Upper lobe of left lung (tissue), 6 donors: ENCODE data around the gene PELI2. TPM values are rescaled to one million over a fixed set of nuclear protein-coding genes. Genes with fewer than 3 reads are reported as not detected.

Source experiments
- ATAC-seq, 2 donors: fragments of 200-7000 bp; cut with Tn5 transposase; one replicate each; pipeline ENCODE4 v1.9.1; 2022; ENCODE audit warnings: mild to moderate bottlenecking in 2 of 2, moderate library complexity in 2 of 2; ENCODE audit not compliant: low FRiP score in 2 of 2
- DNase-seq, 2 donors: peaks; one replicate each; pipeline ENCODE4 v3.0.0-alpha.2; 2019 to 2020
- H3K27ac ChIP-seq, 4 donors: fragments of 200-600 bp; sonication (generic); one replicate each; pipeline ENCODE4 v1.5.1; 2016 to 2019
- H3K27me3 ChIP-seq, 4 donors: fragments of 200-600 bp; sonication (generic); one replicate each; pipeline ENCODE4 v1.5.1; 2017 to 2019
- H3K36me3 ChIP-seq, 4 donors: fragments of 200-600 bp; sonication (generic); one replicate each; pipeline ENCODE4 v1.5.1; 2016 to 2019
- H3K4me1 ChIP-seq, 4 donors: fragments of 200-600 bp; sonication (generic); one replicate each; pipeline ENCODE4 v1.5.1; 2018 to 2019
- H3K4me3 ChIP-seq, 4 donors: fragments of 200-600 bp; sonication (generic); one replicate each; pipeline ENCODE4 v1.5.1; 2017 to 2019; ENCODE audit warnings: mild to moderate bottlenecking in 2 of 4, moderate library complexity in 1 of 4
- H3K9me3 ChIP-seq, 4 donors: fragments of 200-600 bp; sonication (generic); one replicate each; pipeline ENCODE4 v1.5.1; 2018 to 2019
- CTCF ChIP-seq, 6 experiments: fragments of 450-650 bp in 4 of 6; fragments of 200-600 bp in 2 of 6; sonication (generic) in 2 of 6; IDR thresholded peaks; one replicate each; pipeline ENCODE4 v1.5.1; 2016 to 2019; ENCODE audit warnings: antibody characterized with exemption in 6 of 6
- EP300 ChIP-seq, 4 donors: sonication (generic); formaldehyde crosslinking; IDR thresholded peaks; one replicate each; pipeline ENCODE4 v1.5.1; 2017; ENCODE audit warnings: antibody characterized with exemption in 4 of 4, control low read depth in 2 of 4
- POLR2A ChIP-seq, 4 donors: fragments of 450-650 bp; IDR thresholded peaks; one replicate each; pipeline ENCODE4 v1.5.1; 2016 to 2017; ENCODE audit warnings: antibody characterized with exemption in 4 of 4, mild to moderate bottlenecking in 2 of 4
- POLR2AphosphoS5 ChIP-seq, 2 donors: sonication (generic); formaldehyde crosslinking; IDR thresholded peaks; one replicate each; pipeline ENCODE4 v1.5.1; 2017; ENCODE audit warnings: antibody characterized with exemption in 2 of 2
- WGBS, 2 donors: methylation state at CpG; one replicate each; pipeline ENCODE4 v1.1.5; 2017 to 2018; 5-methylcytosine and 5-hydroxymethylcytosine counted together
- total RNA-seq, 6 donors: library from RNA; depleted of rRNA in 4 of 6; stranded (reverse); fragments of >200 nt in 4 of 6; gene quantifications; one replicate each; pipeline versions ENCODE4 v1.1.0 to v1.2.1, GENCODE V29; 2016 to 2021
- donor health status: DM: no; HTN: no; CAD: no; lungs with moderate emphysema.
- donor health status: DM: no; HTN: yes; CAD: no; lungs with severe emphysema.

PELI2 gene
- total RNA-seq, 6 donors from 2014 or later: 9.0 to 21.6 (median 17.9) TPM

- no peak for TF ChIP-seq POLR2A (IDR thresholded peaks at IDR 0.05)
- TF ChIP-seq EP300 (IDR thresholded peaks at IDR 0.05): no peak
- TF ChIP-seq CTCF (IDR thresholded peaks at IDR 0.05): no peak
- TF ChIP-seq POLR2AphosphoS5 (IDR thresholded peaks at IDR 0.05): peak; percentile 11 to 18
- peak overlapping the region in 3 of 4 donors; percentile 24 to 66 (median 53) for H3K27ac ChIP-seq
- H3K9me3 ChIP-seq: no peaks in the 10 kb centered on the region
- ATAC-seq: peak; percentile 71 to 93
- H3K4me1 ChIP-seq: peaks cover 10 to 21% (median 15%) of the 10 kb centered on the region in 4 donors
- WGBS, 2 donors: 62% methylated on average over 6 of the region's 6 CpGs
- peak in 1 of 2 donors; percentile 51 for DNase-seq
- no peaks in the 10 kb centered on the region for H3K27me3 ChIP-seq
- H3K4me3 ChIP-seq: no peak overlapping the region
- no peaks in the 10 kb centered on the region for H3K36me3 ChIP-seq
Measured at GRCh38 chr14:56199095-56199981, 81.1 kb downstream of the PELI2 start.

GRCh38 chr14:56199982-56200577, 81.9 kb downstream of the PELI2 start:
- H3K27me3 ChIP-seq: no peaks in the 10 kb centered on the region
- H3K27ac ChIP-seq: peak overlapping the region in 3 of 4 donors; percentile 24 to 66 (median 53)

GRCh38 chr14:56202256-56202655, 84.0 kb downstream of the PELI2 start:
- H3K36me3 ChIP-seq: no peaks in the 10 kb centered on the region
- TF ChIP-seq POLR2A (IDR thresholded peaks at IDR 0.05) (no peak), EP300 (IDR thresholded peaks at IDR 0.05) (no peak), CTCF (IDR thresholded peaks at IDR 0.05) (no peak), POLR2AphosphoS5 (IDR thresholded peaks at IDR 0.05) (no peak)
- no peak for ATAC-seq
- no peak overlapping the region for H3K27ac ChIP-seq
- no peaks in the 10 kb centered on the region for H3K9me3 ChIP-seq
- H3K4me3 ChIP-seq: no peak overlapping the region
- 64 to 69% methylated on average over 2 of the region's 2 CpGs for WGBS, 2 donors
- peaks cover 10 to 23% (median 17%) of the 10 kb centered on the region in 4 donors for H3K4me1 ChIP-seq
- no peak for DNase-seq
- H3K27me3 ChIP-seq: no peaks in the 10 kb centered on the region

More at GRCh38 chr14:56199982-56200577, 81.9 kb downstream of the PELI2 start:
- Histone ChIP-seq H3K36me3 (no peaks in the 10 kb centered on the region), H3K9me3 (no peaks in the 10 kb centered on the region), H3K4me3 (no peak overlapping the region), H3K4me1 (peaks cover 10 to 22% (median 16%) of the 10 kb centered on the region in 4 donors)
- DNase-seq: no peak
- no peak for ATAC-seq
- 81 to 82% methylated on average over 7 of the region's 7 CpGs for WGBS, 2 donors
- TF ChIP-seq EP300 (IDR thresholded peaks at IDR 0.05): no peak
- TF ChIP-seq CTCF (IDR thresholded peaks at IDR 0.05): no peak
- no peak for TF ChIP-seq POLR2A (IDR thresholded peaks at IDR 0.05)
- no peak for TF ChIP-seq POLR2AphosphoS5 (IDR thresholded peaks at IDR 0.05)

- no peaks in the 10 kb centered on the region for H3K36me3 ChIP-seq
- ATAC-seq (peak; percentile 31 to 57), DNase-seq (peak in 1 of 2 donors; percentile 40)
- WGBS, 2 donors: 35 to 48% methylated on average over 2 of the region's 2 CpGs
- no peaks in the 10 kb centered on the region for H3K9me3 ChIP-seq
- H3K4me1 ChIP-seq: peaks cover 0 to 28% (median 13%) of the 10 kb centered on the region in 4 donors
- H3K4me3 ChIP-seq: no peak overlapping the region
- TF ChIP-seq EP300 (IDR thresholded peaks at IDR 0.05) (no peak), CTCF (IDR thresholded peaks at IDR 0.05) (no peak), POLR2AphosphoS5 (IDR thresholded peaks at IDR 0.05) (no peak), POLR2A (IDR thresholded peaks at IDR 0.05) (no peak)
- no peak overlapping the region for H3K27ac ChIP-seq
- no peaks in the 10 kb centered on the region for H3K27me3 ChIP-seq
Measured at GRCh38 chr14:56205881-56206280, 87.7 kb downstream of the PELI2 start.
